ENCODE results near the gene DROSHA.
"Not testable (repeated sequence)": the region's sequence is repeated elsewhere in the genome, so short reads cannot be mapped to it uniquely, and the experiment has no call there.

Gene DROSHA

GRCh38 chr5:31380049-31380448 is 151.8 kb downstream of the DROSHA start:
- no peak for DNase-seq (ENCODE audit: low read depth in 2 of 2)

- DNase-seq (ENCODE audit: low read depth in 2 of 2) = no peak
These were observed 153.1 kb downstream of the DROSHA start for GRCh38 chr5:31378838-31379237.

GRCh38 chr5:31378136-31378535 is 153.8 kb downstream of the DROSHA start:
- no peak for DNase-seq (ENCODE audit: low read depth in 2 of 2)

- no peak for DNase-seq (ENCODE audit: low read depth in 2 of 2)
These were observed 154.5 kb downstream of the DROSHA start for GRCh38 chr5:31377274-31377946.

GRCh38 chr5:31375999-31376720 is 155.7 kb downstream of the DROSHA start:
- no peak for DNase-seq (ENCODE audit: low read depth in 2 of 2)

- no peak for DNase-seq (ENCODE audit: low read depth in 2 of 2)
These were observed 159.8 kb downstream of the DROSHA start for GRCh38 chr5:31372124-31372523.

- DNase-seq (ENCODE audit: low read depth in 2 of 2) = no peak
These were observed 165.0 kb downstream of the DROSHA start for GRCh38 chr5:31366941-31367340.

GRCh38 chr5:31365776-31366175 is 166.1 kb downstream of the DROSHA start:
- no peak for DNase-seq (ENCODE audit: low read depth in 2 of 2)

- no peak for DNase-seq (ENCODE audit: low read depth in 2 of 2)
These were observed 166.8 kb downstream of the DROSHA start for GRCh38 chr5:31364881-31365636.

- DNase-seq (ENCODE audit: low read depth in 2 of 2) = no peak
These were observed 168.8 kb downstream of the DROSHA start for GRCh38 chr5:31362931-31363568.

- DNase-seq (ENCODE audit: low read depth in 2 of 2) = no peak
These were observed 169.4 kb downstream of the DROSHA start for GRCh38 chr5:31362529-31362900.

GRCh38 chr5:31361704-31362528 is 170.0 kb downstream of the DROSHA start:
- not testable (repeated sequence) for DNase-seq (ENCODE audit: low read depth in 2 of 2)

GRCh38 chr5:31361234-31361633 is 170.7 kb downstream of the DROSHA start:
- DNase-seq (ENCODE audit: low read depth in 2 of 2) = no peak

GRCh38 chr5:31359839-31360238 is 172.1 kb downstream of the DROSHA start:
- DNase-seq (ENCODE audit: low read depth in 2 of 2) = no peak

- no peak for DNase-seq (ENCODE audit: low read depth in 2 of 2)
These were observed 174.9 kb downstream of the DROSHA start for GRCh38 chr5:31357038-31357437.

GRCh38 chr5:31355337-31355736 is 176.6 kb downstream of the DROSHA start:
- no peak for DNase-seq (ENCODE audit: low read depth in 2 of 2)
